ENCODE results near the gene DPP7. TPM values are rescaled to one million over a fixed set of nuclear protein-coding genes. Genes with fewer than 3 reads are reported as not detected.

Gene DPP7
- total and polyA plus RNA-seq, 2 experiments from 2014 or later: 206 to 544 TPM

GRCh38 chr9:137077010-137077747, 37.4 kb downstream of the DPP7 start, which contains the start of gene UAP1L1:
TSS of gene UAP1L1 (plus strand) at chr9:137077517. CDS start at chr9:137077533, 16 bp downstream.
- peaks cover 14% of the 10 kb centered on the region for H3K27me3 ChIP-seq
- peaks cover 14% of the 10 kb centered on the region for H3K79me2 ChIP-seq
- DNase-seq (ENCODE audit: low spot score): peak; percentile 76
- peaks cover 16% of the 10 kb centered on the region for H3K4me1 ChIP-seq (ENCODE audit: insufficient read depth)
- 5% methylated on average over 37 of the region's 87 CpGs for WGBS (ENCODE audit: low lambda C conversion rate, missing lambda C conversion rate)
- peak within 1 kb of the TSS; percentile 45 for H2AFZ ChIP-seq
- TF ChIP-seq, protein P1, sequence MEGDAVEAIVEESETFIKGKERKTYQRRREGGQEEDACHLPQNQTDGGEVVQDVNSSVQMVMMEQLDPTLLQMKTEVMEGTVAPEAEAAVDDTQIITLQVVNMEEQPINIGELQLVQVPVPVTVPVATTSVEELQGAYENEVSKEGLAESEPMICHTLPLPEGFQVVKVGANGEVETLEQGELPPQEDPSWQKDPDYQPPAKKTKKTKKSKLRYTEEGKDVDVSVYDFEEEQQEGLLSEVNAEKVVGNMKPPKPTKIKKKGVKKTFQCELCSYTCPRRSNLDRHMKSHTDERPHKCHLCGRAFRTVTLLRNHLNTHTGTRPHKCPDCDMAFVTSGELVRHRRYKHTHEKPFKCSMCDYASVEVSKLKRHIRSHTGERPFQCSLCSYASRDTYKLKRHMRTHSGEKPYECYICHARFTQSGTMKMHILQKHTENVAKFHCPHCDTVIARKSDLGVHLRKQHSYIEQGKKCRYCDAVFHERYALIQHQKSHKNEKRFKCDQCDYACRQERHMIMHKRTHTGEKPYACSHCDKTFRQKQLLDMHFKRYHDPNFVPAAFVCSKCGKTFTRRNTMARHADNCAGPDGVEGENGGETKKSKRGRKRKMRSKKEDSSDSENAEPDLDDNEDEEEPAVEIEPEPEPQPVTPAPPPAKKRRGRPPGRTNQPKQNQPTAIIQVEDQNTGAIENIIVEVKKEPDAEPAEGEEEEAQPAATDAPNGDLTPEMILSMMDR (IDR thresholded peaks at IDR 0.05; ENCODE audit: poor library complexity): no peak
- no peak for TF ChIP-seq EZH2 (IDR thresholded peaks at IDR 0.05; ENCODE audit: borderline replicate concordance)
- TF ChIP-seq EZH2phosphoT487 (IDR thresholded peaks at IDR 0.05; ENCODE audit: low read depth, severe bottlenecking, unreplicated experiment): no peak
- no peak within 1 kb of the TSS for H3K27ac ChIP-seq
- peak within 1 kb of the TSS; percentile 58 for H3K4me3 ChIP-seq
- no peaks in the 10 kb centered on the region for H3K36me3 ChIP-seq (replicated peaks; ENCODE audit: insufficient read depth, low read depth)
- peaks cover 11% of the 10 kb centered on the region for H4K20me1 ChIP-seq (ENCODE audit: insufficient read depth, poor library complexity, severe bottlenecking)
- no peaks in the 10 kb centered on the region for H3K9me2 ChIP-seq (replicated peaks; ENCODE audit: insufficient read depth)
- H3K9me3 ChIP-seq (ENCODE audit: low read depth): no peaks in the 10 kb centered on the region
- peak within 1 kb of the TSS; percentile 96 for H3K4me2 ChIP-seq

DNA sequence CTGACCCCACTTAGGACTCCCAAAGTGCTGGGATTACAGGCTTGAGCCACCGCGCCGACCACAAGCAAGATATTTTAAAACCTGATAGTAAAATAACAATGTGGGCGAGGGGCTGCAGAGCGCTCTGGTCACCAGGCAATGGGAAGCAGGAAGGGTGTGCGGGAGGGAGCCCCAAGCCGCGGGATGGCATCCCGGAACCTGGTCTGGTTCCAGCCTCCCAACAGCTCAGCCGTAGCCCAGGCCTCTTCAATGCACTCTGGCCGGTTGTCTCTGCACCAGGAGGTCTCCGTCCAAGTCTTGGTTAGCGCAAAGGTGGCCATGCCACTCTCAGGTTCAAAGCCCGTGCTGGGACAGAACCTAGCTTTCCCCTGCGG, 37.9 kb downstream of the DPP7 start:
- no peak overlapping the region for H3K27ac ChIP-seq
- H4K20me1 ChIP-seq (ENCODE audit: insufficient read depth, poor library complexity, severe bottlenecking): peaks cover 7% of the 10 kb centered on the region
- peaks cover 16% of the 10 kb centered on the region for H3K4me1 ChIP-seq (ENCODE audit: insufficient read depth)
- whole genome bisulfite sequencing (ENCODE audit: low lambda C conversion rate, missing lambda C conversion rate): 66% methylated on average over 15 of the region's 15 CpGs
- no peak overlapping the region for H2AFZ ChIP-seq
- H3K4me3 ChIP-seq: no peak overlapping the region
- DNase-seq (ENCODE audit: low spot score): no peak
- no peaks in the 10 kb centered on the region for H3K9me3 ChIP-seq (ENCODE audit: low read depth)
- peak overlapping the region; percentile 96 for H3K4me2 ChIP-seq
- H3K36me3 ChIP-seq (replicated peaks; ENCODE audit: insufficient read depth, low read depth): no peaks in the 10 kb centered on the region
- peaks cover 14% of the 10 kb centered on the region for H3K79me2 ChIP-seq
- H3K27me3 ChIP-seq: peaks cover 14% of the 10 kb centered on the region
- TF ChIP-seq EZH2 (IDR thresholded peaks at IDR 0.05; ENCODE audit: borderline replicate concordance) (no peak), EZH2phosphoT487 (IDR thresholded peaks at IDR 0.05; ENCODE audit: low read depth, severe bottlenecking, unreplicated experiment) (no peak)
- TF ChIP-seq, protein P1 (IDR thresholded peaks at IDR 0.05; ENCODE audit: poor library complexity): no peak
- no peaks in the 10 kb centered on the region for H3K9me2 ChIP-seq (replicated peaks; ENCODE audit: insufficient read depth)

DNA sequence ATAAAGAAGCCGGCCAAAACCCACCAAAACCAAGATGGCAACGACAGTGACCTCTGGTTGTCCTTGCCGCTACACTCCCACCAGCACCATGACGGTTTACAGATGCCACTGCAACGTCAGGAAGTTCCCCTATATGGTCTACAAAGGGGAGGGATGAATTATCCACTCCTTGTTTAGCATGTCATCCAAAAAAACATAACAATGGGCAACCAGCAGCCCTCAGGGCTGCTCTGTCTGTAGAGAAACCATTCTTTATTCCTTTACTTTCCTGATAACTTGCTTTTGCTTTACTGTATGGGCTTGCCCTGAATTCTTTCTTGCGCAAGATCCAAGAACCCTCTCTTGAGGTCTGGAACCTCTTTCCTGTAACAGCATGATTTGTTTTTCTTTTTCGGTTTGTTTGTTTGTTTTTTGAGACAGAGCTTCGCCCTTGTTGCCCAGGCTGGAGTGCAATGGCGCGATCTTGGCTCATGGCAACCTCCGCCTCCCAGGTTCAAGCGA, 39.2 kb downstream of the DPP7 start:
- H3K9me2 ChIP-seq (replicated peaks; ENCODE audit: insufficient read depth): no peaks in the 10 kb centered on the region
- H4K20me1 ChIP-seq (ENCODE audit: insufficient read depth, poor library complexity, severe bottlenecking): peaks cover 7% of the 10 kb centered on the region
- no peaks in the 10 kb centered on the region for H3K36me3 ChIP-seq (replicated peaks; ENCODE audit: insufficient read depth, low read depth)
- H3K4me2 ChIP-seq: no peak overlapping the region
- no peaks in the 10 kb centered on the region for H3K9me3 ChIP-seq (ENCODE audit: low read depth)
- peaks cover 14% of the 10 kb centered on the region for H3K79me2 ChIP-seq
- no peak overlapping the region for H2AFZ ChIP-seq
- peaks cover 16% of the 10 kb centered on the region for H3K4me1 ChIP-seq (ENCODE audit: insufficient read depth)
- 79% methylated on average over 12 of the region's 12 CpGs for WGBS (ENCODE audit: low lambda C conversion rate, missing lambda C conversion rate)
- H3K27ac ChIP-seq: no peak overlapping the region
- no peak overlapping the region for H3K4me3 ChIP-seq
- peaks cover 14% of the 10 kb centered on the region for H3K27me3 ChIP-seq
- DNase-seq (ENCODE audit: low spot score): no peak
- TF ChIP-seq, protein P1 (IDR thresholded peaks at IDR 0.05; ENCODE audit: poor library complexity): no peak
- TF ChIP-seq EZH2 (IDR thresholded peaks at IDR 0.05; ENCODE audit: borderline replicate concordance) (no peak), EZH2phosphoT487 (IDR thresholded peaks at IDR 0.05; ENCODE audit: low read depth, severe bottlenecking, unreplicated experiment) (no peak)

Data from hepatocyte (in vitro differentiated cells).